ENCODE data around the gene CD300H.

CD300H gene

GRCh38 chr17:74567397-74567796 lies at the start of gene CD300H:
Gene CD300H, minus strand, starts transcription at chr17:74567509.
- no peak for FAIRE-seq

- FAIRE-seq, result no peak
These were observed 49.4 kb upstream of the CD300H start for GRCh38 chr17:74616696-74617095.

- no peak for FAIRE-seq
These were observed 44.7 kb upstream of the CD300H start for GRCh38 chr17:74612046-74612445.

- no peak for FAIRE-seq
These were observed 42.8 kb upstream of the CD300H start for GRCh38 chr17:74610108-74610507.

- FAIRE-seq, result no peak
These were observed 41.2 kb upstream of the CD300H start for GRCh38 chr17:74608511-74608910.

DNA sequence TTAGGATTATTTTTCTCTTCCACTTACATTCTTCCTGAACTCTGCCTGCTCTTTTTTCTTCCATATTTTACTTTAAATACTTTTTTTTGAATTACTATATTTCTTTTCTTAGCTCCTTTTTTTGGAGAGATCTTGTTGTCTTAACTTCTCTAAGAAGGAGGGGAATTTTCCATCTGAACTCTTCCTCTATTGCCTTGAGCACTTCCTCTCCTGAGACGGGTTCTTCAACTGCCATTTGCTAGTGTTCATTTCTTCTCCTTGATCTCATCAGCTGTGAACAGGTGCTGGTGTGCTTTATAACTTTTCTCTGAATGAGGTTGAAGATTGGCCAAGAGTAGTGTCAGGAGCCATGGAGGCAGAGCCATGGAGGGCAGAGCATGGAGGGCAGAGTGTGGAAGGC lies 39.9 kb upstream of the CD300H start:
- FAIRE-seq, result no peak

DNA sequence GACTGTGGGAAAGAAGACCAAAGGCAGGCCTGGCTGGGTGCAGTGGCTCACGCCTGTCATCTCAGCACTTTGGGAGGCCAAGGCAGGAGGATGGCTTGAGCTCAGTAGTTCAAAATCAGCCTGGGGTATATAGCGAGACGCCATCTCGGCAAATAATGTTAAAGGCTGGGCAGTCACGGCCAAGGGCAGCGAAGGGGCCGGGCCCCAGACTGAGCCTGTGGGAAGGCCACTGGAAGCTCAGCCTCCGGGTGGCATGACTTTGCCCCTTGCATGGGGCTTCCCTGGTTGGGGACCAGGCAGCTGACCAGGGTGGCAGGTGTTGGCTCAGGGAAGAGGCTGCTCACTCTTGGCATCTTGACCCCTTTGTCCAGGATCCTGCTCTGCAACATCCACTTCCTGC lies 38.7 kb upstream of the CD300H start:
- no peak for FAIRE-seq

GRCh38 chr17:74605361-74605760 lies 38.1 kb upstream of the CD300H start:
- FAIRE-seq, result no peak

DNA sequence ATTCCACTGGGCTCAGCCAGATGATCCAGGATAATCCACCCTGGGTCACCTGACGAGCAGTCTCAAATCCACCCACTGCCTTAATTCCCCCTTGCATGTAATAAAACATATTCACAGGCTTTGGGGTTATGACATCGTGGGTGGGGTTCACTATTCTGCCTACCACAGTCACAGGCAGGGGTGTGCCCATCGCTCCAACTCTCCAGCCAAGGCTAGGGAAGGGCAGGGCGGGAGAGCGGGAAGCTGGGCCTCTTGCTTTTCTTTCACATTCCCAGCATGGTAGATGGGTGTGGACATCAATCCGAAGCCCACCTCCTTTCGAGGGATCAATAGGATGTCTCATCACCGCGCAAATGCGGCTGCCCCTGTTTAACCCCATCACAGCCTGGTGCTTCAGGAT lies 37.5 kb upstream of the CD300H start:
- FAIRE-seq, result no peak

DNA sequence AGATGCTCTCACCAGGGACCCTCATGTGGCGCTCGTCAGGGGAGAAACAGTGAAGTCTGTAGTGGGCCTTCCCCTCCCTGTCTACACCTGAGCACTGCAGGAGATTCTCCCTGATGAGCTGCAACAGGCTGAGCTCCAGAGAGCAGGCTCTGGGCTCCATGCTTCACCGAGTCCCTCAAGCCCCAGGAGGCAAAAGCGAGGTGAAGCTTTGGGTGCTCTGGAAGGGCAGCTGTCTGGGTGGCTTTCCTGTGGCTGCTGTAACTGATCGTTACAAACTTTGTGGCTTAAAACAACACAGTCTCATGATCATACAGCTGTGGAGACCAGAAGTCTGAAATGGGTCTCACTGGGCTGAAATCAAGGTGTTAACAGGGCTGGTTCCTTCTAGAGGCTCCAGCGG lies 36.9 kb upstream of the CD300H start:
- FAIRE-seq, result no peak

- no peak for FAIRE-seq
These were observed 36.4 kb upstream of the CD300H start for GRCh38 chr17:74603746-74604145.

- no peak for FAIRE-seq
These were observed 35.8 kb upstream of the CD300H start for GRCh38 chr17:74603037-74603635.

- FAIRE-seq, result no peak
These were observed 34.7 kb upstream of the CD300H start for GRCh38 chr17:74601944-74602572.

DNA sequence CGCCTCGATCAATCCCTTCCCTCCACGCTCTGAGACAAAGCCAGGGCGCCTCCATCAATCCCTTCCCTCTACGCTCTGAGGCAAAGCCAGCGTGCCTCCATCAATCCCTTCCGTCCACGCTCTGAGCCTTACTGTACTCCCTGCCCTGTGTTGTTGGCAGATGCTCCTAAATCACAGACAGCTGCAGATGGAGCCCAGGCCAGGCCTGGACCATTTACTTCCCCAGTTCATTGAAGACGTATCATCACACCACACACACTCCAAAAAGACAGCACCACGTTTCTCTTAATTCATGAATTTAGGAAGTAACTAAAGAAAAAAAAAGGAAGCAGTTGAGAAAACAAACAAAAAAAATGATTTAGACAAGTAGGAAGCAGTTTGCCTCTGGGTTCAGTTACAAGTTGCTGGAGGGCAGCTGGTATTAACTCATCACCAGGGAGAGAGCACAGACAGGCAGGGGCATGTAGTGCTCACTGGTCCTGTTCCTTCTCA lies 32.2 kb upstream of the CD300H start:
- FAIRE-seq, result no peak

DNA sequence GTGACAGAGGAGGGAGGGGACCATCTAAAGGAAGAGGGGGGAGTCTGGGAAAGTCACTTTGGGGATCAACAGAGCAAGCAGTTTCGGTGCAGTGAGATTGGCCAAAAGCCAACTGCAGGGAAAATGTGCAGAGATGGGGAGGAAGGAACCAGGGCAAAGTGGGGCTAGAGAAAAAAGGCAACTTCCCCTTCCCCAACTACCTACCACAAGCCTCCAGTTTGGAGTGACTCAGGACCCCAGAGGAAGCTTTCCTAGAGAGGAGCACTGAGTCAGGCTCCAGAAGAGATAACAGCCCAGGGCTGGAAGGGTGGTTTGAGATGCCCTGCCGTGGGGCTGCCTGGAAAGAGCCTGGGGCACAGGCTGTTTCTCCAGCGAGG lies 31.7 kb upstream of the CD300H start:
- no peak for FAIRE-seq

GRCh38 chr17:74598346-74599022 lies 31.2 kb upstream of the CD300H start:
- no peak for FAIRE-seq

DNA sequence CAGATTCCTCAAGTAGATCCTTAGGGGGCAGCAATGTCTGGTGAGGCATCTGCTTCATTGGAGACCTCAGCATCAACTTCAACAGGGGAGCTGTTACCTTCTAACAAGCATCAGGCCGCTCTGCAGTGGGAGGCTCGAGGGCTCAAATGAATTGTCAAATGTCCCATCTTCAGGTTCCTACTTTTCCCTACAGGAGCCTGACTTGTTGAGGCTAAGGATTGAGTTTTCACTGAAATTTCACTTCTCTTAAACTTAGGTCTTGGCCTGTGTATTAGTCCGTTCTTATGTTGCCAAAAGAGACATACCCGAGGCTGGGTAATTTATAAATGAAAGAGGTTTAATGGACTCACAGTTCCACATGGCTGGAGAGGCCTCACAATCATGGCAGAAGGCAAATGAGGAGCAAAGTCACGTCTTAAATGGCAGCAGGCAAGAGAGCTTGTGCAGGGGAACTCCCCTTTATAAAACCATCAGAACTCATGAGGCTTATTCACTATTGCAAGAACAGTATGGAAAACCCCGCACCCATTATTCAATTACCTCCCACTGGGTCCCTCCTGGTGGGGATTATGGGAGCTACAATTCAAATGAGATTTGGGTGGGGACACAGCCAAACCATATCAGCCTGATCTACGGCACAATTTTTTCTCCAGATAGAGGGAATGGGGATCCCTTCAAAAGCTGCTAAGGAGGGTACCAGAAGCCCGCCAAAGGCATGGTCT lies 29.9 kb upstream of the CD300H start:
- FAIRE-seq, result no peak

GRCh38 chr17:74595037-74595750 lies 27.9 kb upstream of the CD300H start:
- FAIRE-seq, result no peak

DNA sequence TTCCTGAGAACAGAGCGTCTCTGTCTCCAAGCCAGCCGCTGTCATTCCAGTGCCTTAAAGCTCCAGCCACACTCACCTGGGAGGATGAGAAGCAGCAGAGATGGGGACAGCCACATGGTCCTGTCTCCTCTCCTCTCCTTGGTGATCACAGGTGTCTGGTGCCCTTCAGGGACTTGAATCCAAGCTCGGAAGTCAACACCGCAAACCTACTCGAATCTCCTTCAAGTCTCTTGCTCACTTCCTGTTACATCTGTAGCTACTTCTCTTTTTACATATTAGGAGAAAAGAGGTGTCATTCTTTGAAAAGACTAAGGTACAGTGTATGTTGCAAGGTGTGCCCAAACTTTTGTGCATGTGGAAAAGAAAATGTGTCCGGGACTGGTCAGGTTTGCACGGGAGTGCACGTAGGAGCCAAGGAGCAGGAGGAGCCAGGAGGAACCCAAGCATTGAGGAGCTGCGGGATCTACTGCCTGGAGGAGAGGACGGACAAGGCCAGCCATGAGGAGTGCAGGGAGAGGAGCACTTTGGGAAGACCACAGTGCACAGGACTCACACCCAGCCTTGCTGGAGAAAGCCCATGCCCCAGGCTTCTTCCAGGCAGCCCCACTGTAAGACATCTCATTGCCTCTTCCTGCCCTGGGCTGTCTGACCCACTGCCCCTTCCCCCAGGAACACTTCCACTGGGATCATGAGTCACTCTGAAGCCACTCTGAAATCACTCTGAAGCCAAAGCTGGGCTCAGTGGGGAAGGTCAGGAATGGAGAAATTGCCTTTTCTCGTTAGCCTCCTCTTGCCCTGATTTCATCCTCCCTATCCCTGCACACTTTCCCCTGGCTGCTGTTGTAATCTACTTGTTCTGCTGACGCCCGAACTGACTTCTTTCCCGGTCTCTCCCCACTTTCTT lies 25.0 kb upstream of the CD300H start, which contains the start of gene CD300LD:
Gene CD300LD, minus strand, starts transcription at position 197 of the 904 bp plus-strand sequence. Its CDS starts 81 bp downstream, at position 116.
- FAIRE-seq, result no peak

DNA sequence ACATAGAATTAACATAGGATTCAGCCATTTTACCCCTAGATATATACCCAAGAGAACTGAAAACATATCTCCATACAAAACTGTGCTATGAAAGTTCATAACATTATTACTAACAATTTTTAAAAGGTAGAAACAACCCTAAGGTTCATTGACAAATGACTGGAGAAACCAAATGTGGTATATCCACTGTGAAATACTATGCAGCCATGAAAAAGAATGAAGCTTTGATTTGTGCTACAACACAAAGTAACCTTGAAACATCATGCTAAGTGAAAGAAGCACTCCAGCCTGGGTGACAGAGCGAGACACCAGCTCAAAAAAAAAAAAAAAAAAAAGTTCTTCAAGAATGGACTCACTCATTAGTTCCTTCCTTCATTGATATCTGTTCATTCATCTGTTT lies 24.2 kb upstream of the CD300H start:
- no peak for FAIRE-seq

DNA sequence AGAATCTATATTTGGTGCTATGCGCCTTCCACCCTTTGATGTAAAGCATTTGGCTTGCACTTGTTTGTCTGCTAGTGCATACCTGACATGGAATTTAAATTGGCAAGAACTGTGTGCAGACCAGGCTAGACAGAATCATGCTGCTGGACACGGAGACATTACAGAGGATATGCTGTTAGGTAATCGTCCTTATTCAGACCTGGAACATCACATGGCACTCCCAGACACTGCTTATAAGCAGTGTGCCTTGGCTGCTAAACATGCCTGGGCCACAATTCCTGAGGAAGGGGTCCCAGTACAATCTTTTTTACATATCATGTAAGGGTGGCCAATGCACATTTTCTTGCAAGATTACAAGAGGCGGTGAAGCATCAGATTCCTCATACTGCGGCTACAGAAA lies 18.4 kb upstream of the CD300H start:
- FAIRE-seq, result no peak
